CD4-positive, alpha-beta T cell treated with Interleukin-6 at 100 ng/mL for 8 hours (primary cell): ENCODE measurements around the gene ANKRD60.

ENCODE experiments used
- DNase-seq: peaks from one replicate; pipeline ENCODE4 v3.0.0-alpha.2; 2020; ENCODE audit warnings: mixed read lengths, low spot score

ANKRD60 gene

GRCh38 chr20:58192567-58192966, 35.9 kb downstream of the ANKRD60 start:
- peak; percentile 14 for DNase-seq

- DNase-seq: no peak
Measured at GRCh38 chr20:58192065-58192464, 36.4 kb downstream of the ANKRD60 start.

GRCh38 chr20:58188527-58188926, 39.9 kb downstream of the ANKRD60 start:
- DNase-seq: no peak

DNA sequence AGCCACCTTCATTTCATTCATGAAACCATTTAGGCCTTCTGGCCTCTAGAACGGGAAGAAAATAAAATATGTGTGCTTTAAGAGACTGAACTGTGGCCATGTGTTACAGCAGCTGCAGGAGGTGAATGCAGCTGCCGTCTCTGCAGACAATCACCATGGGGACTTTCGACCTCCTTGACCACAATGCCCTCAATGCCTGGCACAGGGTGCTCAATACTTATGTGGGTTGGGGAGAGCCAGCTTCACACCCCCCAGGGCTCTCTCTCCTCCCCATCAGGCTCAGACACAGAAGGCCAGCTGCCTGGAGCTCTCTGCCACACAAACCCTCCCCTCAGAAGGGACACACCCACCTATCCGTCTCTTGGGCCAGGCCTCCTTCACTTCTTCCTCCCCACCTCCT, 43.5 kb downstream of the ANKRD60 start:
- DNase-seq: no peak

DNA sequence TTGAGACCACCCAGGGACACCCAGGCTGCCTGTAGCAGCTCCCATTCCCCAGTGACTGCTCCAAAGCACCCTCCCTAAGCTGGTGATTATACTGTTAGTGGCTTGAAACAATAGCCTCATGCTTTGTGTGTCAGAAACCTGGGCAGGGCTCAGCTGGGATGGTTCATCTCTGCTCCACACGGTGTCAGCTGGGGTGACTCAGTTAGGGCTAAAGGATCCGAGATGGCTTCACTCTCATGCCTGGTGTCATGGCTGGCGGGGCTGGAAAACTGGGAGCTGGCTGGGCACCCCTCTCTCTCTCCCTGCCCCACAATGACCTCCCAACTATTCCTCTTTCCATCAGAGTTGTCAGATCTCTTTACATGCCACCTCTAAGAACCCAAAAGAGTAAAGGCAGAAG, 44.4 kb downstream of the ANKRD60 start:
- no peak for DNase-seq

GRCh38 chr20:58182521-58183140, 45.8 kb downstream of the ANKRD60 start:
- no peak for DNase-seq

GRCh38 chr20:58179432-58180099, 48.9 kb downstream of the ANKRD60 start:
- DNase-seq: peak; percentile 56

DNA sequence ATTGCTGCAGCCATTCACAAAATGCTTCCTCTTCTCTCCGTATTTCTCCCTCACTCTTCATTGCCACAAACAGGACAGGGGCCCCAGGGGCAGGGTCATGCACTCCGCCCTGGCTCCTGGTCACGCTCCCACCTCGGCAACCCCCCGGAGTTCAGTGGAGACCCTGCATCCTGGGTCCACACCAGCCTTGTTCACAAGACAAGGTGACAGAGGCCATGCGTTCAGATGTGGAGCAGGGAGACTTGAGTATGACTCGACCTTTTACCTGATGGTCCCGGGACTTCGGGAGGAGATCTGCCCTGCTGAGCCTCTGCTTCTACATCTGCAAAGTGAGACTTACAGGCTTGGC, 49.4 kb downstream of the ANKRD60 start:
- DNase-seq: no peak

- DNase-seq: no peak
Measured at GRCh38 chr20:58177799-58178198, 50.7 kb downstream of the ANKRD60 start.

- DNase-seq: no peak
Measured at GRCh38 chr20:58175836-58176235, 52.6 kb downstream of the ANKRD60 start.

DNA sequence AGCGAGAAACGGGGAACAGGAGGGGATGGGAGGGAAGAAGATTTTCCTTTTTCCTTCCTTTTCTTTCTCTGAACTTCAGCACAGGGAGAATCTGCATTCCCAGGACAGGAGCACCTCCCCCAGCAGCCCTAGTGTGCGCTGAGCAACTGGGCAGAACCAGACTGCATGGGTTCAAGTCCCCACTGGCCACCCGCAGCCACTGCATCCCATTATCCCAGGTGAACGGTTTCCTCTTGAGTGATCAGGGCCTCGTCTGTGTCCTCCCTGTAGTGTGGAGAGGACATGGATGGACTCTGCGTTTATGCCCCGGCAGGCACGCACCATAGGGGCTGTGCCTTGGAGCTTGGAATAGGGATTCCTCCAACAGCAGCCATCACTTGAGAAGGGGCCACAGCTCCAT, 53.0 kb downstream of the ANKRD60 start:
- DNase-seq: no peak

- no peak for DNase-seq
Measured at GRCh38 chr20:58174708-58175280, 53.7 kb downstream of the ANKRD60 start.

DNA sequence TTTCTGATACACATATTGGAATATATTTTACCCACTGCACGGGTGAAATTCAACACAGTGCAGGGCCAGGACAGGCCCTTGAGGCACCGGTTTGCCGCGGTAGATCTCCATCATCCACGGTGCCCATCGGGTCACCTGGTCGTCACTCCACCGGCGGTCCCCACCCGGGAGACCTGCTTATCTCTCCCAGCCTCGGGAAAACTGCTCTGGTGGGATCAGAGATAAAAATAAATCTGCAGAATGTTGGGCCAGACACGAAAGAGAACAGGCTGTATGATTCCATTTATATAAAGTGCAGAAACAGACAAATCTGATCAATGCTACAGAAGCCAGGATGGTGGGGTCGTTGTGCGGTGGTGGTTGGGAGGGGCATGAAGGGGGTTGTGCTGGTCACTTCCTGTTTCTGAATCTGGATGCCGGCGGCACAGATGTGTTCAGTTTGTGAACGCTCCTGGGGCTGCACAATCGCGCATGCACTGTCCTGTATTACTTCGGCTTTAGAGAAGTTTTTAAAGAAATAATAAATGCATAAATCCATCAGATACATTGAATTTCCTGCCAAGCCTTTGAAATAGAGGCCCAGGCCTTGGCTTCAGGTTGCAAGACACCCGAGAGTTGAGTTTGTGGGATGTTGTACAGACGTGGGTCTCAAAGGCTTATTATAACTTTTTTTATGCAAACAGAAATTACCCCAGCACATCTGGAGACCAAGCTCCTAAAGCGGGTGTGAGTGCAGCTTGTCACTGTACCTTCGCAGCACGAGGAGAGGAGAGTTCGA, 54.3 kb downstream of the ANKRD60 start:
- DNase-seq: no peak

DNA sequence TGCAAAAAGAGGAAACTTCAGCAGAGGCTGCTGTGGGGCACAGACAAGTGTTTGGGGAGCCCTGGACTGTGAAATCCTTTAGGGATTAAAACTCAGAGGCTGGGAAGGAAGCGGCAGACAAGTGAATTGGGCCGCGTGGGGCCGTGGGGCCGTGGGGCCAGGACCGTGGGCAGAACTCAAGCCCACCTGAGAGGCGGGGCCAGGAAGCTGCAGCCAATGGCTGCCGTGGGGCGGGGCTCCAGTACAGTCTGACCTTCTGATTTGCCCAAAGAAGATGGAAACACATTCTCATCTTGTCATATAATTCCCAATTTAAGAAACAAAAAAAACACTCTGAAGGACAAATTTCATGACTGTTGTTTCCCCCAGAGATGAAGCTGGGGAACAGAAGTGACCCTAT, 55.4 kb downstream of the ANKRD60 start:
- no peak for DNase-seq

DNA sequence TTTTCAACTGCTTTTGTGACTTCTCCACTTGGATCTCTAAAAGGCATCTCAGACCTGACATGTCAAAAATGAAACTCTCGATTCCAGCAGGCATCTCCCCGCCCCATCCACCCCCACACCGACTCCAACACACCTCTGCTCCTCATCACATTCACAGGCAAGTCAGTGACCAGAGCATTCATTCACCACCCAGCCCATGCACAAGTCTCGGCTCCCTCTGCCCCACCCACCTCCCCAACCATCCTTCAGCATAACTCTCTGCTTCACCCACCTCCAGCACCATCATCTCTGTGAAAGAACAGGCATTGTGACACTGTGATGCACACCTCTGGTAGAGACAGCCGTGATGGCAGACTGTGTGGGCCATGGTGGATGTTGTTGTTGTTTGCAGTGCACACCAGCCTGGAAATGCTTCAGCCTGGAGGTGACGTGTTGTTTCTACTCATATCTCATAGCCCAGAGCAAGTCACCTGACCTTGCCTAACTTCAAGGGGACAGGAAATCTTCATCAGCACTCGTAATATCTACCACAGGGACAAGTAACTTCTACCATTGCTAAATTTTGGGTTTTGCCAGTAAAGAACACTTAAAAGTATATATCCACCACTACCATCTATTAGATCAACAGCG, 56.5 kb downstream of the ANKRD60 start:
- no peak for DNase-seq

- DNase-seq: no peak
Measured at GRCh38 chr20:58169450-58169849, 59.0 kb downstream of the ANKRD60 start.

GRCh38 chr20:58168843-58169242, 59.6 kb downstream of the ANKRD60 start:
- DNase-seq: no peak

DNA sequence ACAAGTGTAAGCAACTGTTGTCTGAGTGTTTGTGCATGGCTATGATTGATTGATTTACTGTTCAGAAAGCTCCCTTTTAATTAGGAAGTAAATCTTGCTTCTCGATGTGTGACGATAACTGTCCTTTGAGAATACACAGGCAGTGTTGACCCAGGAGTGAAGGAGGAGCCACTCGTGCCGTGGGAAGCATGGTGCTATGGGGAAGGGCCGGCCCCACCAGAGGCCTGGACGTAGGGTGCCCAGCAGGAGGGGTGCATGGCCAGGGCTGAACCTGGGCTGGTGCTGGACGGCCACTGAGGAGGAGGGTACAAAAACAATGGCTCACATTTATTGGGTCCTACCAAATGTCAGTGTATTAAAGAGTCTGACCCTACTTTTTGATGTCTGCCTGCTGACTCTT, 60.7 kb downstream of the ANKRD60 start:
- DNase-seq: no peak
